Lung (tissue), 12 donors: ENCODE data around the gene SSU72. TPM values are rescaled to one million over a fixed set of nuclear protein-coding genes. Genes with fewer than 3 reads are reported as not detected.

Experiments
- ATAC-seq: fragments of 200-7000 bp; cut with Tn5 transposase; one replicate; pipeline ENCODE4 v1.9.1; 2020; ENCODE audit warnings: moderate number of reproducible peaks; ENCODE audit not compliant: insufficient read depth, low FRiP score
- DNase-seq, 3 donors: peaks; one replicate each; pipeline ENCODE4 v3.0.0-alpha.2; 2013 to 2017
- H3K27ac ChIP-seq, 2 donors: one replicate each; pipeline ENCODE4 v1.5.1; 2013; ENCODE audit warnings: mild to moderate bottlenecking in 2 of 2, moderate library complexity in 2 of 2, control low read depth in 1 of 2, inconsistent platforms in 1 of 2, low read depth in 1 of 2, low read length in 1 of 2
- H3K27me3 ChIP-seq, 3 donors: one replicate each; pipeline ENCODE4 v1.5.1; 2013; ENCODE audit warnings: low read length in 2 of 3; ENCODE audit not compliant: control insufficient read depth in 3 of 3, insufficient read depth in 3 of 3
- H3K36me3 ChIP-seq, 4 donors: one replicate each; pipeline ENCODE4 v1.5.1; 2013; ENCODE audit warnings: low read length in 4 of 4, mild to moderate bottlenecking in 1 of 4, moderate library complexity in 1 of 4; ENCODE audit not compliant: control insufficient read depth in 4 of 4, insufficient read depth in 4 of 4
- H3K4me1 ChIP-seq, 5 donors: one replicate each; pipeline ENCODE4 v1.5.1; 2013; ENCODE audit warnings: low read length in 5 of 5, mild to moderate bottlenecking in 2 of 5, moderate library complexity in 1 of 5; ENCODE audit not compliant: control insufficient read depth in 5 of 5, insufficient read depth in 5 of 5
- H3K4me3 ChIP-seq: one replicate; pipeline ENCODE4 v1.5.1; 2013; ENCODE audit warnings: mild to moderate bottlenecking, control low read depth, moderate library complexity
- H3K9ac ChIP-seq, 2 donors: one replicate each; pipeline ENCODE4 v1.5.1; 2013; ENCODE audit warnings: low read length in 2 of 2, control low read depth in 1 of 2; ENCODE audit not compliant: insufficient read depth in 1 of 2
- H3K9me3 ChIP-seq, 4 donors: one replicate each; pipeline ENCODE4 v1.5.1; 2013; ENCODE audit warnings: low read length in 3 of 4, mild to moderate bottlenecking in 1 of 4, moderate library complexity in 1 of 4; ENCODE audit not compliant: control insufficient read depth in 4 of 4, insufficient read depth in 3 of 4
- CTCF ChIP-seq: IDR thresholded peaks from 2 replicates; pipeline ENCODE4 v1.5.1; 2012; ENCODE audit warnings: mild to moderate bottlenecking; ENCODE audit errors: control extremely low read depth, extremely low read depth
- WGBS, 2 donors: extraction: QIAGEN DNeasy Blood & Tissue Kit; methylation state at CpG; one replicate each; pipeline ENCODE4 v1.1.7; 2013; 5-methylcytosine and 5-hydroxymethylcytosine counted together
- polyA plus RNA-seq, 2 donors: library from polyadenylated mRNA; stranded (reverse); fragments of 200-250 nt; gene quantifications; one replicate each; pipeline ENCODE4 v1.2.1, GENCODE V29; 2013
- total RNA-seq, 2 donors: library from RNA; depleted of rRNA in 1 of 2; stranded (reverse); fragments of >200 nt in 1 of 2; gene quantifications; one replicate each; pipeline ENCODE4 v1.2.1, GENCODE V29; 2014 to 2021
- donor health status: control.
- donor health status: control.
- donor health status: Bipolar disorder and iron deficiency.
- donor health status: healthy.
- donor health status: DM: yes; HTN: yes; CAD: no.

SSU72 gene
- total and polyA plus RNA-seq, 4 donors = 63.7 to 128 (median 100) TPM

- Histone ChIP-seq H3K9me3 (no peaks in the 10 kb centered on the region), H3K27me3 (peaks cover 0 to 17% (median 6%) of the 10 kb centered on the region in 3 donors), H3K9ac (no peak overlapping the region), H3K4me3 (no peak overlapping the region), H3K27ac (no peak overlapping the region), H3K4me1 (peaks cover 0 to 7% (median 0%) of the 10 kb centered on the region in 5 donors), H3K36me3 (no peaks in the 10 kb centered on the region)
- TF ChIP-seq CTCF = no peak
- ATAC-seq = no peak
- DNase-seq = no peak
- 81 to 90% methylated on average over 14 of the region's 14 CpGs for WGBS, 2 donors
Measured at GRCh38 chr1:1605034-1605591, 30.4 kb upstream of the SSU72 start.

- ATAC-seq = no peak
Measured at GRCh38 chr1:1604374-1605033, 29.8 kb upstream of the SSU72 start.

GRCh38 chr1:1603671-1604373 lies 29.2 kb upstream of the SSU72 start:
- Histone ChIP-seq H3K9ac (no peak overlapping the region), H3K9me3 (no peaks in the 10 kb centered on the region), H3K36me3 (no peaks in the 10 kb centered on the region), H3K27ac (no peak overlapping the region), H3K4me1 (peaks cover 0 to 14% (median 0%) of the 10 kb centered on the region in 5 donors), H3K4me3 (no peak overlapping the region), H3K27me3 (peaks cover 4 to 20% (median 6%) of the 10 kb centered on the region in 3 donors)
- DNase-seq = no peak
- ATAC-seq = no peak
- TF ChIP-seq CTCF = no peak
- WGBS, 2 donors = 76 to 81% methylated on average over 12 to 13 of the region's 13 CpGs

More at GRCh38 chr1:1604374-1605033, 29.8 kb upstream of the SSU72 start:
- no peaks in the 10 kb centered on the region for H3K9me3 ChIP-seq
- H3K36me3 ChIP-seq = no peaks in the 10 kb centered on the region
- no peak overlapping the region for H3K9ac ChIP-seq
- peaks cover 0 to 17% (median 6%) of the 10 kb centered on the region in 3 donors for H3K27me3 ChIP-seq
- TF ChIP-seq CTCF = no peak
- WGBS, 2 donors = 84 to 89% methylated on average over 15 of the region's 15 CpGs
- DNase-seq = no peak
- peaks cover 0 to 8% (median 0%) of the 10 kb centered on the region in 5 donors for H3K4me1 ChIP-seq
- H3K4me3 ChIP-seq = no peak overlapping the region
- H3K27ac ChIP-seq = no peak overlapping the region
